ENCODE data around the gene DONSON.

Gene DONSON

GRCh38 chr21:33542640-33543504 is 45.6 kb downstream of the DONSON start, which contains the start of gene SON:
Gene SON (plus strand): TSS chr21:33543038. CDS start chr21:33543093, 55 bp downstream.
- peak; percentile 99 for DNase-seq
- in situ Hi-C loops (cut with MboI; ENCODE audit: low pct_unique_long_range_greater_than_20kb, low sequenced_read_pairs) = no loop called here

- peak; percentile 85 for DNase-seq
- in situ Hi-C loops (cut with MboI; ENCODE audit: low pct_unique_long_range_greater_than_20kb, low sequenced_read_pairs) = no loop called here
Observed at GRCh38 chr21:33541756-33542639, 46.5 kb downstream of the DONSON start, which contains the start of gene GART. Gene GART (minus strand): TSS chr21:33542117. CDS start chr21:33539315, 2,802 bp downstream.

- DNase-seq = peak; percentile 59
- in situ Hi-C loops (cut with MboI; ENCODE audit: low pct_unique_long_range_greater_than_20kb, low sequenced_read_pairs) = no loop called here
Observed at GRCh38 chr21:33541105-33541711, 47.3 kb downstream of the DONSON start.

DNA sequence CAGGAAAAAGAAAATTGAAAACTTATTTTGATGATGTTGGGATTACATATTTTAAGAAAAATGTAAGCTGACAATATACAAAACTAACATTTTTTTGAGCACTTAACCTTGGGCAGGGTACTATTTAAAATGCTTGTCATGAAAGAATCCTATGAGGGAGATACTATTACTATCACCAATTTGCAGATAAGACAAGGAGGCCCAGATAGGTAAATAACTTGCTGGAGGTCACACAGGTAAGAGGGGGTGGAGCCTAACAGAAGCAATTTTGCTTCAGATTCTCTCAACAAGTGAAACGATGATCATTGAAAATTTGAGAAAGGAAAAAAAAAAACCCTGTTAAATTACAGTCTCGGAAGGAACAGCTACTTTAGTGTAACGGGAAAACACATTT is 47.8 kb downstream of the DONSON start:
- in situ Hi-C loops (cut with MboI; ENCODE audit: low pct_unique_long_range_greater_than_20kb, low sequenced_read_pairs) = no loop called here
- no peak for DNase-seq

DNA sequence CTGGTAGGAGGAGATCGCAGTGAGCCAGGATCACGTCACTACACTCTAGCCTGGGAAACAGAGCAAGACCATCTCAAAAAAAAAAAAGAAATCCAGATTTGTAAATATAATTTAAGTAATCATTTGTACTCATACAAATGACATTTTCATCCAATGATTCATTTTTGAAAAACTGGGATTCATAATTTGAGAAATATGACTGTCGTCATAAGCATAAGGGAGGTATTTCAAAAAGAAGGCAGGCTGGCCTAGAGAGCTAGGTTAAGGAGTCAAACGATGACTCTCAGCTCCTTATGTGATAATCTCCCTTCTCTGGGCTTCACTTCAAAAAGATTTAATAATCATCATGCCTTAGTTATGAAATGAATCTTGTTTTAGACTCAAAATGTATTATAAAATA is 48.9 kb downstream of the DONSON start:
- no peak for DNase-seq
- in situ Hi-C loops (cut with MboI; ENCODE audit: low pct_unique_long_range_greater_than_20kb, low sequenced_read_pairs) = no loop called here

DNA sequence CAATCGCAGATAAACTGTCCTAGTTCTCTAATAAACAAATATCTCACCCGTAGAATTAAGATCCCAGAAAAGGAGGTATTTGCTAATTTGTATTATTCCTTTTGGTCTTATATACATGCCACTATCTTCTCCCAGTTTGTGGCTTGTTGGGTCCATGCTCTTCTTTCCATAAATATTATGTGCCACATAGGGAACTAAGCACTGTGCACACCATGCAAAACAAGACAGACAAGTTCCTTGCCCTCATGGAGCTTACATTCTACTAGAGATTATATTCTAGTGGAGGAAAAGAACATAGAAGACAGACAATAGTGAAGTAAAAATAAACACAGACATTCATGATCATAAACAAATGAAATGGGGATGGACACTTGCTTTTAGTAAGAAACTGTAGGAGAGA is 51.3 kb downstream of the DONSON start:
- DNase-seq = no peak
- in situ Hi-C loops (cut with MboI; ENCODE audit: low pct_unique_long_range_greater_than_20kb, low sequenced_read_pairs) = no loop called here

GRCh38 chr21:33531007-33531406 is 57.5 kb downstream of the DONSON start:
- in situ Hi-C loops (cut with MboI; ENCODE audit: low pct_unique_long_range_greater_than_20kb, low sequenced_read_pairs) = no loop called here
- DNase-seq = no peak
